ENCODE data around the gene PRMT7. TPM values are rescaled to one million over a fixed set of nuclear protein-coding genes. Genes with fewer than 3 reads are reported as not detected.
A peak's percentile ranks its signal among the peaks of the same experiment; 100 is the strongest.

PRMT7 gene
- total RNA-seq, 1 donor from 2014 or later = 36.7 TPM

- no peak overlapping the region for H3K4me2 ChIP-seq (ENCODE audit: low read length)
- no peak overlapping the region for H3K9ac ChIP-seq (ENCODE audit: low read length)
- TF ChIP-seq CTCF (IDR thresholded peaks at IDR 0.05; ENCODE audit: insufficient read depth, low read depth, low read length) (no peak), EZH2 (IDR thresholded peaks at IDR 0.05; ENCODE audit: insufficient read depth, low read length) (no peak)
- no peaks in the 10 kb centered on the region for H3K36me3 ChIP-seq (ENCODE audit: insufficient read depth, low read length)
- H3K27me3 ChIP-seq (ENCODE audit: insufficient read depth, low read length) = peaks cover 2% of the 10 kb centered on the region
- Mint-ChIP-seq H3K27ac (ENCODE audit: unreplicated experiment) (no peak overlapping the region), H3K36me3 (ENCODE audit: low read depth, unreplicated experiment) (peaks cover 1% of the 10 kb centered on the region), H3K4me1 (ENCODE audit: low read depth, unreplicated experiment) (no peaks in the 10 kb centered on the region), H3K27me3 (ENCODE audit: low read depth, unreplicated experiment) (peaks cover 59% of the 10 kb centered on the region), H3K4me3 (ENCODE audit: unreplicated experiment) (no peak overlapping the region), H3K9me3 (ENCODE audit: unreplicated experiment) (no peaks in the 10 kb centered on the region)
- no peaks in the 10 kb centered on the region for H3K4me1 ChIP-seq (ENCODE audit: insufficient read depth, low read length)
- no peak overlapping the region for H3K27ac ChIP-seq (ENCODE audit: low read depth, low read length)
- no peaks in the 10 kb centered on the region for H3K9me3 ChIP-seq (ENCODE audit: insufficient read depth, low read depth, low read length)
- no peak overlapping the region for H2AFZ ChIP-seq (ENCODE audit: low read depth, low read length)
- FAIRE-seq = no peak
- no peak overlapping the region for H3K4me3 ChIP-seq (ENCODE audit: insufficient read depth, low read depth, low read length)
- DNase-seq (ENCODE audit: low read depth) = no peak
- H4K20me1 ChIP-seq (ENCODE audit: insufficient read depth, low read length) = no peaks in the 10 kb centered on the region
- no peaks in the 10 kb centered on the region for H3K79me2 ChIP-seq (ENCODE audit: insufficient read depth, low read length)
These were observed 66.4 kb downstream of the PRMT7 start for GRCh38 chr16:68377221-68377620.

GRCh38 chr16:68377667-68378393, 67.0 kb downstream of the PRMT7 start:
- no peak overlapping the region for H3K27ac Mint-ChIP-seq (ENCODE audit: unreplicated experiment)
- Histone ChIP-seq H3K79me2 (ENCODE audit: insufficient read depth, low read length) (no peaks in the 10 kb centered on the region), H3K36me3 (ENCODE audit: insufficient read depth, low read length) (no peaks in the 10 kb centered on the region), H3K4me2 (ENCODE audit: low read length) (no peak overlapping the region), H3K27ac (ENCODE audit: low read depth, low read length) (no peak overlapping the region), H3K4me1 (ENCODE audit: insufficient read depth, low read length) (no peaks in the 10 kb centered on the region), H3K9ac (ENCODE audit: low read length) (no peak overlapping the region), H3K9me3 (ENCODE audit: insufficient read depth, low read depth, low read length) (no peaks in the 10 kb centered on the region), H4K20me1 (ENCODE audit: insufficient read depth, low read length) (no peaks in the 10 kb centered on the region), H3K4me3 (ENCODE audit: insufficient read depth, low read depth, low read length) (no peak overlapping the region), H2AFZ (ENCODE audit: low read depth, low read length) (no peak overlapping the region), H3K27me3 (ENCODE audit: insufficient read depth, low read length) (peaks cover 2% of the 10 kb centered on the region)
- peak; percentile 18 for DNase-seq (ENCODE audit: low read depth)
- H3K9me3 Mint-ChIP-seq (ENCODE audit: unreplicated experiment) = no peaks in the 10 kb centered on the region
- no peak for FAIRE-seq
- peaks cover 54% of the 10 kb centered on the region for H3K27me3 Mint-ChIP-seq (ENCODE audit: low read depth, unreplicated experiment)
- TF ChIP-seq EZH2 (IDR thresholded peaks at IDR 0.05; ENCODE audit: insufficient read depth, low read length) = no peak
- no peak for TF ChIP-seq CTCF (IDR thresholded peaks at IDR 0.05; ENCODE audit: insufficient read depth, low read depth, low read length)
- H3K4me3 Mint-ChIP-seq (ENCODE audit: unreplicated experiment) = no peak overlapping the region
- no peaks in the 10 kb centered on the region for H3K4me1 Mint-ChIP-seq (ENCODE audit: low read depth, unreplicated experiment)
- peaks cover 1% of the 10 kb centered on the region for H3K36me3 Mint-ChIP-seq (ENCODE audit: low read depth, unreplicated experiment)

Measured in astrocyte (in vitro differentiated cells and primary cell).